IMR-90 (cell line): ENCODE measurements around the gene LAMP5. TPM values are rescaled to one million over a fixed set of nuclear protein-coding genes. Genes with fewer than 3 reads are reported as not detected.

ENCODE experiments used
- ATAC-seq: fragments of 200-7000 bp; cut with Tn5 transposase; 2 replicates; pipeline ENCODE4 v1.9.1; 2020; ENCODE audit warnings: low read depth, mild to moderate bottlenecking, moderate library complexity
- BruUV-seq: library from RNA; stranded (reverse); fragments of 400-500 nt; replicated peaks from 2 replicates; lab custom pipeline; 2021; lab: Mats Ljungman, UMichigan
- CTCF ChIA-PET: fragments of 300-600 bp; formaldehyde crosslinking; extraction: SDS; loops from one replicate; lab custom pipeline; 2021; ENCODE audit warnings: antibody characterized with exemption; lab: Yijun Ruan, JAX
- POLR2A ChIA-PET: fragments of 300-600 bp; sonication (Branson Sonifier 250); formaldehyde crosslinking; loops from one replicate; lab custom pipeline; 2022; ENCODE audit warnings: antibody characterized with exemption; ENCODE audit not compliant: unreplicated experiment; lab: Charles Lee
- DNase-seq: peaks from one replicate; pipeline ENCODE4 v3.0.0; 2013
- H2AFZ ChIP-seq: replicated peaks from 2 replicates; pipeline ENCODE3; 2013; ENCODE audit warnings: low read length, mild to moderate bottlenecking; ENCODE audit not compliant: poor library complexity
- H2AK5ac ChIP-seq: 2 replicates; pipeline ENCODE4 v1.6.1; 2013; ENCODE audit warnings: low read depth, low read length, inconsistent platforms
- H2AK9ac ChIP-seq: replicated peaks from 2 replicates; pipeline ENCODE3; 2013; ENCODE audit warnings: mild to moderate bottlenecking, low read depth, low read length, moderate library complexity; ENCODE audit not compliant: poor library complexity
- H2BK120ac ChIP-seq: 2 replicates; pipeline ENCODE4 v1.6.1; 2013; ENCODE audit warnings: low read depth, low read length, inconsistent platforms
- H2BK15ac ChIP-seq: 3 replicates; pipeline ENCODE4 v1.6.1; 2013; ENCODE audit warnings: low read depth, low read length, inconsistent platforms
- H2BK20ac ChIP-seq: 2 replicates; pipeline ENCODE4 v1.6.1; 2013; ENCODE audit warnings: low read depth, mild to moderate bottlenecking, inconsistent platforms, low read length, moderate library complexity
- H2BK5ac ChIP-seq: 2 replicates; pipeline ENCODE4 v1.6.1; 2013; ENCODE audit warnings: mild to moderate bottlenecking, low read depth, low read length, inconsistent platforms; ENCODE audit not compliant: poor library complexity, severe bottlenecking
- H3K14ac ChIP-seq: replicated peaks from 2 replicates; pipeline ENCODE4 v1.6.1; 2013; ENCODE audit warnings: low read depth, low read length, inconsistent platforms
- H3K18ac ChIP-seq: 2 replicates; pipeline ENCODE4 v1.6.1; 2013; ENCODE audit warnings: low read depth, low read length, control low read depth
- H3K23ac ChIP-seq: 2 replicates; pipeline ENCODE4 v1.6.1; 2013; ENCODE audit warnings: low read depth, low read length, inconsistent platforms
- H3K27ac ChIP-seq: 2 replicates; pipeline ENCODE4 v1.5.1; 2013; ENCODE audit warnings: mild to moderate bottlenecking, control low read depth, low read length; ENCODE audit not compliant: insufficient read depth
- H3K27me3 ChIP-seq: 2 replicates; pipeline ENCODE4 v1.6.1; 2013; ENCODE audit warnings: low read length; ENCODE audit not compliant: control insufficient read depth, insufficient read depth
- H3K36me3 ChIP-seq: 2 replicates; pipeline ENCODE4 v1.6.1; 2013; ENCODE audit warnings: low read length, mixed read lengths; ENCODE audit not compliant: control insufficient read depth, insufficient read depth
- H3K4ac ChIP-seq: 2 replicates; pipeline ENCODE4 v1.6.1; 2013; ENCODE audit warnings: low read depth, low read length, inconsistent platforms
- H3K4me1 ChIP-seq: 2 replicates; pipeline ENCODE4 v1.6.1; 2013; ENCODE audit warnings: low read length, mixed read lengths; ENCODE audit not compliant: control insufficient read depth, insufficient read depth
- H3K4me2 ChIP-seq: 2 replicates; pipeline ENCODE4 v1.6.1; 2013; ENCODE audit warnings: low read depth, mild to moderate bottlenecking, control low read depth, low read length, moderate library complexity
- H3K4me3 ChIP-seq: 2 replicates; pipeline ENCODE4 v1.5.1; 2013; ENCODE audit warnings: low read depth, mild to moderate bottlenecking, control low read depth, low read length, moderate library complexity; ENCODE audit not compliant: insufficient read depth
- H3K56ac ChIP-seq: 2 replicates; pipeline ENCODE4 v1.6.1; 2013; ENCODE audit warnings: low read length, inconsistent platforms; ENCODE audit not compliant: insufficient read depth; ENCODE audit errors: extremely low read depth
- H3K79me1 ChIP-seq, 2 experiments: 2 replicates each; pipeline ENCODE4 v1.6.1; 2013; ENCODE audit warnings: low read length in 2 of 2, inconsistent platforms in 1 of 2, low read depth in 1 of 2
- H3K9ac ChIP-seq: 2 replicates; pipeline ENCODE4 v1.6.1; 2013; ENCODE audit warnings: low read depth, low read length, control low read depth
- H3K9me1 ChIP-seq: 2 replicates; pipeline ENCODE4 v1.6.1; 2013; ENCODE audit warnings: low read length, inconsistent platforms; ENCODE audit not compliant: insufficient read depth
- H3K9me3 ChIP-seq: 2 replicates; pipeline ENCODE4 v1.6.1; 2013; ENCODE audit warnings: low read length; ENCODE audit not compliant: control insufficient read depth, insufficient read depth
- H4K20me1 ChIP-seq: 2 replicates; pipeline ENCODE4 v1.6.1; 2013; ENCODE audit warnings: low read length, inconsistent platforms; ENCODE audit not compliant: insufficient read depth
- H4K5ac ChIP-seq: 2 replicates; pipeline ENCODE4 v1.6.1; 2013; ENCODE audit warnings: mild to moderate bottlenecking, low read depth, low read length, control low read depth
- H4K8ac ChIP-seq, 2 experiments: 2 replicates each; pipeline ENCODE4 v1.6.1; 2013; ENCODE audit warnings: low read depth in 2 of 2, low read length in 2 of 2, control low read depth in 1 of 2, inconsistent platforms in 1 of 2
- H4K91ac ChIP-seq: 2 replicates; pipeline ENCODE4 v1.6.1; 2013; ENCODE audit warnings: low read depth, low read length, inconsistent platforms; ENCODE audit not compliant: insufficient read depth
- BHLHE40 ChIP-seq: fragments of 150-350 bp; IDR thresholded peaks from 2 replicates; pipeline ENCODE4 v1.6.1; 2016; ENCODE audit warnings: mild to moderate bottlenecking, low read depth, low read length
- CEBPB ChIP-seq: IDR thresholded peaks from 2 replicates; pipeline ENCODE4 v1.6.1; 2012; ENCODE audit warnings: low read depth, low read length, improper control_type of control experiment
- CHD1 ChIP-seq: IDR thresholded peaks from 2 replicates; pipeline ENCODE4 v1.6.1; 2012; ENCODE audit warnings: low read depth, low read length, improper control_type of control experiment
- CTCF ChIP-seq: conservative IDR thresholded peaks from 2 replicates; pipeline ENCODE4 v1.5.1; 2012; ENCODE audit warnings: mild to moderate bottlenecking, low read depth, low read length, improper control_type of control experiment
- ELK1 ChIP-seq: fragments of 150-350 bp; IDR thresholded peaks from 2 replicates; pipeline ENCODE4 v1.6.1; 2016; ENCODE audit warnings: low read depth, mild to moderate bottlenecking, low read length, moderate library complexity, borderline replicate concordance
- FOS ChIP-seq: fragments of 150-350 bp; IDR thresholded peaks from 2 replicates; pipeline ENCODE4 v1.6.1; 2016; ENCODE audit warnings: low read depth, low read length
- MAFK ChIP-seq: IDR thresholded peaks from 2 replicates; pipeline ENCODE4 v1.6.1; 2012; ENCODE audit warnings: low read depth, low read length, improper control_type of control experiment
- MAZ ChIP-seq: IDR thresholded peaks from 2 replicates; pipeline ENCODE4 v1.6.1; 2012; ENCODE audit warnings: low read depth, mild to moderate bottlenecking, low read length, improper control_type of control experiment, moderate library complexity, borderline replicate concordance
- MXI1 ChIP-seq: IDR thresholded peaks from 2 replicates; pipeline ENCODE4 v1.6.1; 2012; ENCODE audit warnings: low read depth, mild to moderate bottlenecking, low read length, moderate library complexity, borderline replicate concordance
- NFE2L2 ChIP-seq: fragments of 150-350 bp; IDR thresholded peaks from 2 replicates; pipeline ENCODE4 v1.6.1; 2016; ENCODE audit warnings: low read depth, mild to moderate bottlenecking, low read length
- POLR2A ChIP-seq: IDR thresholded peaks from 2 replicates; pipeline ENCODE4 v1.6.1; 2012; ENCODE audit warnings: mild to moderate bottlenecking, low read depth, low read length
- RAD21 ChIP-seq: IDR thresholded peaks from 2 replicates; pipeline ENCODE4 v1.6.1; 2012; ENCODE audit warnings: low read length, improper control_type of control experiment
- RCOR1 ChIP-seq: IDR thresholded peaks from 2 replicates; pipeline ENCODE4 v1.6.1; 2012; ENCODE audit warnings: mild to moderate bottlenecking, low read length, improper control_type of control experiment; ENCODE audit not compliant: insufficient replicate concordance
- RFX5 ChIP-seq: IDR thresholded peaks from 2 replicates; pipeline ENCODE4 v1.8.0; 2012; ENCODE audit warnings: low read depth, mild to moderate bottlenecking, low read length, moderate library complexity
- SMC3 ChIP-seq: fragments of 150-350 bp; IDR thresholded peaks from 2 replicates; pipeline ENCODE4 v1.6.1; 2016; ENCODE audit warnings: low read depth, mild to moderate bottlenecking, antibody characterized with exemption, low read length, moderate library complexity
- WGBS, 2 experiments: methylation state at CpG; one replicate each; pipeline versions ENCODE4 v1.1.5 to v1.1.7; 2013; ENCODE audit warnings: missing lambda C conversion rate in 2 of 2; ENCODE audit not compliant: insufficient read length in 1 of 2; ENCODE audit errors: extremely low coverage in 2 of 2; 5-methylcytosine and 5-hydroxymethylcytosine counted together
- dilution Hi-C: fragments of 300-500 bp; cut with HindIII; formaldehyde crosslinking; loops from one replicate; pipeline ENCODE4 v1.14.3; 2018; ENCODE audit warnings: low sequenced_read_pairs; ENCODE audit not compliant: unreplicated experiment
- in situ Hi-C: fragments of 300-500 bp; cut with MboI; formaldehyde crosslinking; loops from 3 replicates; pipeline ENCODE4 v1.14.3; 2019; ENCODE audit warnings: low sequenced_read_pairs, inconsistent platforms, mixed read lengths
- intact Hi-C: fragments of 100-400 bp; cut with micrococcal nuclease; formaldehyde crosslinking; loops from 2 replicates; pipeline ENCODE4 v1.10.0; 2022
- polyA plus RNA-seq, 3 experiments: library from polyadenylated mRNA; depleted of rRNA; stranded (reverse); fragments of >200 nt; gene quantifications; 2 replicates each; pipeline ENCODE4 v1.2.3, GENCODE V29; 2012; ENCODE audit warnings: low replicate concordance in 1 of 3
- total RNA-seq: library from RNA; depleted of rRNA; stranded (reverse); fragments of >200 nt; gene quantifications from 2 replicates; pipeline ENCODE4 v1.2.3, GENCODE V29; 2012
- TF ChIP-seq, protein P1 (sequence below): fragments of 150-350 bp; IDR thresholded peaks from 2 replicates; pipeline ENCODE4 v1.6.1; 2017; ENCODE audit warnings: mild to moderate bottlenecking, antibody characterized with exemption, low read length, low read depth

Gene LAMP5
- total and polyA plus RNA-seq, 2 of the 4 experiments (the other 2 are of a cell fraction), result not detected

- H3K79me1 ChIP-seq, result no peaks in the 10 kb centered on the region; a peak in 1 of 4 replicates
- no peak overlapping the region for H3K4me2 ChIP-seq
- ChIA-PET CTCF (interaction anchor here (0.8 to 0.9 kb wide), 2 partner anchors 8 to 10 kb away, joined by 4 to 7 read pairs; no protein-coding TSS in a partner anchor), POLR2A (interaction anchor here (0.7 kb wide), 1 partner anchor 1405 kb away, joined by 6 read pairs; no protein-coding TSS in a partner anchor)
- H3K4me3 ChIP-seq, result no peak overlapping the region
- no peak overlapping the region for H2AK9ac ChIP-seq
- H2BK120ac ChIP-seq, result no peak overlapping the region
- no peak overlapping the region for H3K9ac ChIP-seq
- in situ Hi-C loops (no loop called here), intact Hi-C loops (loop anchor here (5.0 kb wide), 1 partner anchor 136 kb away; no protein-coding TSS in a partner anchor), dilution Hi-C loops (no loop called here)
- 0 out of 2 replicates have a peak, but pooled peaks cover 4% of the 10 kb centered on the region for H4K20me1 ChIP-seq
- H3K36me3 ChIP-seq, result 0 out of 2 replicates have a peak, but pooled peaks cover 2% of the 10 kb centered on the region
- no peak overlapping the region for H3K23ac ChIP-seq
- H2AK5ac ChIP-seq, result no peak overlapping the region
- no peak overlapping the region for H2AFZ ChIP-seq
- no peak overlapping the region for H3K27ac ChIP-seq
- H4K8ac ChIP-seq, result no peak overlapping the region
- WGBS, 2 experiments, result 100% methylated on average over 1 of the region's 7 CpGs; no CpG with 5 or more reads in 1 of the 2 experiments
- H3K9me3 ChIP-seq, result no peaks in the 10 kb centered on the region
- H3K9me1 ChIP-seq, result peaks cover 4% of the 10 kb centered on the region
- no peak overlapping the region for H2BK20ac ChIP-seq
- ATAC-seq (no peak), DNase-seq (no peak)
- no peaks in the 10 kb centered on the region for H3K27me3 ChIP-seq
- no peak overlapping the region for H3K56ac ChIP-seq
- no peak overlapping the region for H2BK15ac ChIP-seq
- H4K91ac ChIP-seq, result no peak overlapping the region
- no peak overlapping the region for H3K14ac ChIP-seq
- no peak overlapping the region for H2BK5ac ChIP-seq
- BruUV-seq, result no TSS peak
- no peak overlapping the region for H4K5ac ChIP-seq
- no peaks in the 10 kb centered on the region for H3K4me1 ChIP-seq
- TF ChIP-seq POLR2A (no peak), CTCF (no peak), RFX5 (no peak), RAD21 (no peak), CEBPB (no peak), CHD1 (no peak), FOS (no peak), NFE2L2 (no peak), RCOR1 (no peak), ELK1 (no peak), BHLHE40 (no peak), MAZ (no peak), MXI1 (no peak), SMC3 (no peak), MAFK (no peak)
- TF ChIP-seq, protein P1, sequence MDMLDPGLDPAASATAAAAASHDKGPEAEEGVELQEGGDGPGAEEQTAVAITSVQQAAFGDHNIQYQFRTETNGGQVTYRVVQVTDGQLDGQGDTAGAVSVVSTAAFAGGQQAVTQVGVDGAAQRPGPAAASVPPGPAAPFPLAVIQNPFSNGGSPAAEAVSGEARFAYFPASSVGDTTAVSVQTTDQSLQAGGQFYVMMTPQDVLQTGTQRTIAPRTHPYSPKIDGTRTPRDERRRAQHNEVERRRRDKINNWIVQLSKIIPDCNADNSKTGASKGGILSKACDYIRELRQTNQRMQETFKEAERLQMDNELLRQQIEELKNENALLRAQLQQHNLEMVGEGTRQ, result no peak
- H3K18ac ChIP-seq, result no peak overlapping the region
- H3K4ac ChIP-seq, result no peak overlapping the region
Measured at GRCh38 chr20:9476637-9477036, 37.8 kb upstream of the LAMP5 start.
